ENCODE data around the gene MAP3K20.

The MAP3K20 gene

GRCh38 chr2:173099804-173100203, 24.2 kb downstream of the MAP3K20 start:
- TF ChIP-seq SIN3A (IDR thresholded peaks at IDR 0.05; ENCODE audit: borderline replicate concordance, insufficient read depth, low read length): no peak
- TF ChIP-seq FOXP2 (optimal IDR thresholded peaks at IDR 0.05; ENCODE audit: borderline replicate concordance, extremely low read depth, extremely low read length, insufficient read depth): no peak
- TF ChIP-seq, protein P1, sequence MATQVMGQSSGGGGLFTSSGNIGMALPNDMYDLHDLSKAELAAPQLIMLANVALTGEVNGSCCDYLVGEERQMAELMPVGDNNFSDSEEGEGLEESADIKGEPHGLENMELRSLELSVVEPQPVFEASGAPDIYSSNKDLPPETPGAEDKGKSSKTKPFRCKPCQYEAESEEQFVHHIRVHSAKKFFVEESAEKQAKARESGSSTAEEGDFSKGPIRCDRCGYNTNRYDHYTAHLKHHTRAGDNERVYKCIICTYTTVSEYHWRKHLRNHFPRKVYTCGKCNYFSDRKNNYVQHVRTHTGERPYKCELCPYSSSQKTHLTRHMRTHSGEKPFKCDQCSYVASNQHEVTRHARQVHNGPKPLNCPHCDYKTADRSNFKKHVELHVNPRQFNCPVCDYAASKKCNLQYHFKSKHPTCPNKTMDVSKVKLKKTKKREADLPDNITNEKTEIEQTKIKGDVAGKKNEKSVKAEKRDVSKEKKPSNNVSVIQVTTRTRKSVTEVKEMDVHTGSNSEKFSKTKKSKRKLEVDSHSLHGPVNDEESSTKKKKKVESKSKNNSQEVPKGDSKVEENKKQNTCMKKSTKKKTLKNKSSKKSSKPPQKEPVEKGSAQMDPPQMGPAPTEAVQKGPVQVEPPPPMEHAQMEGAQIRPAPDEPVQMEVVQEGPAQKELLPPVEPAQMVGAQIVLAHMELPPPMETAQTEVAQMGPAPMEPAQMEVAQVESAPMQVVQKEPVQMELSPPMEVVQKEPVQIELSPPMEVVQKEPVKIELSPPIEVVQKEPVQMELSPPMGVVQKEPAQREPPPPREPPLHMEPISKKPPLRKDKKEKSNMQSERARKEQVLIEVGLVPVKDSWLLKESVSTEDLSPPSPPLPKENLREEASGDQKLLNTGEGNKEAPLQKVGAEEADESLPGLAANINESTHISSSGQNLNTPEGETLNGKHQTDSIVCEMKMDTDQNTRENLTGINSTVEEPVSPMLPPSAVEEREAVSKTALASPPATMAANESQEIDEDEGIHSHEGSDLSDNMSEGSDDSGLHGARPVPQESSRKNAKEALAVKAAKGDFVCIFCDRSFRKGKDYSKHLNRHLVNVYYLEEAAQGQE (IDR thresholded peaks at IDR 0.05; ENCODE audit: insufficient read depth in 1 of 2, low read depth in 2 of 2, low read length in 2 of 2): no peak

DNA sequence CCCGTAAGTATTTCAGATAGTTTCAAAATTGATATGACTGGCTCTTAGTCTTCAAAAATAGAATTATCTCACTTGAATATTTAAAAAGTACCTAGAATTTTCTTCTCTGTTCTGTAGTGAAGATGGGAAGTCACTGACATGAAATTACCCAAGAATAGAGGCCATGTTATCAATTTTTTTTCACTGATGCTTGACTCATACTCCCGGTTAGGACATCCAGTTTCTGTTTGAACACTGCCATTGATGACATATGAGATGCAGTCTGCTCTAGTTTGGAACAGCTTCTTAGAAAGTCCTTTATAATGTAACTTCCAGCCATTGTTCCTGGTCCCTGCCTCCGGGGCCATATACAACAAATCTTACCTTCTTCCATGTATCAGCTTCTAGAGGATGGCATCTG, 26.0 kb downstream of the MAP3K20 start:
- TF ChIP-seq TAF1 (IDR thresholded peaks at IDR 0.05; ENCODE audit: borderline replicate concordance, insufficient read depth, low read length): no peak
- TF ChIP-seq, protein P1 (IDR thresholded peaks at IDR 0.05; ENCODE audit: insufficient read depth in 1 of 2, low read depth in 2 of 2, low read length in 2 of 2): no peak
- no peak for TF ChIP-seq FOXP2 (optimal IDR thresholded peaks at IDR 0.05; ENCODE audit: borderline replicate concordance, extremely low read depth, extremely low read length, insufficient read depth)
- TF ChIP-seq SIN3A (IDR thresholded peaks at IDR 0.05; ENCODE audit: borderline replicate concordance, insufficient read depth, low read length): no peak
- no peak for TF ChIP-seq POLR2AphosphoS5 (IDR thresholded peaks at IDR 0.05; ENCODE audit: low read depth, low read length)

DNA sequence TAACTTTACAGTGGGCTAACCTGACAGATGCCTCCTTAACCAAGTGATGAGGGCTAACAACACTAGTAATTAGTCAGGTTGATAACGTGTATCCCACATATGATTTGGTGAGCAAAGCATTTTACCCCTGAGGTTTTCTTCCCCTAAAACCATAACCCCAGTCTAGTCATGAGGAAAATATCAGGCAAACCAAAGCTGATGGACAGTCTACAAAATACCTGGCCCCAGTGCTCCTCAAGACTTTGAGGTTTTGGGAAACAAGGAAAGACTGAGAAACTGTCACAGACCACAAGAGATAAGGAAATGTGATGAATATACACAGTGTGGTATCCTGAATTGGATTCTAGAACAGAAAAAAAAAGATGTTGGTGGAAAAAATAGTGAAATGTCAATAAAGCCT, 28.5 kb downstream of the MAP3K20 start:
- no peak for TF ChIP-seq FOXP2 (optimal IDR thresholded peaks at IDR 0.05; ENCODE audit: borderline replicate concordance, extremely low read depth, extremely low read length, insufficient read depth)

- no peak for TF ChIP-seq TAF1 (IDR thresholded peaks at IDR 0.05; ENCODE audit: borderline replicate concordance, insufficient read depth, low read length)
These were observed 31.4 kb downstream of the MAP3K20 start for GRCh38 chr2:173106959-173107628.

DNA sequence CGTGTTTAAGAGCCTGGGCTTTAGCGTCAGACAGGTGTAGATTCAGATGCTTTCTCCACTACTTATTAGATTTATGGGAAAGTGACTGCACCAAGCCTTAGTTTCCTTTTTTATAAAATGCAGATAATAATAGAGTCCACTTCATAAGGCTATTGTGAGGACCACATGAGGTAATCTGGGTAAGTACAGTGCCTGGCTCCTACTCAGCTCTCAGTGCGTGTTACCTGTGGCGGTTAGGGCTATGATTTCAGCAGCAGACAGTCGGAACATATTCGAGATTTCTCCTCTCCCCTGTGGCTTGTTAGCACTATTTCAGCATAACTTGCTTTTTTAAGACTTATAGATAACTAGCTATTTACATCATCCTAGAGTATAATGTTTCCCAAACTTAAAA, 32.0 kb downstream of the MAP3K20 start:
- TF ChIP-seq FOXP2 (optimal IDR thresholded peaks at IDR 0.05; ENCODE audit: borderline replicate concordance, extremely low read depth, extremely low read length, insufficient read depth): no peak
- no peak for TF ChIP-seq SIN3A (IDR thresholded peaks at IDR 0.05; ENCODE audit: borderline replicate concordance, insufficient read depth, low read length)
- TF ChIP-seq, protein P1 (IDR thresholded peaks at IDR 0.05; ENCODE audit: insufficient read depth in 1 of 2, low read depth in 2 of 2, low read length in 2 of 2): no peak
- no peak for TF ChIP-seq TAF1 (IDR thresholded peaks at IDR 0.05; ENCODE audit: borderline replicate concordance, insufficient read depth, low read length)
- no peak for TF ChIP-seq POLR2AphosphoS5 (IDR thresholded peaks at IDR 0.05; ENCODE audit: low read depth, low read length)

DNA sequence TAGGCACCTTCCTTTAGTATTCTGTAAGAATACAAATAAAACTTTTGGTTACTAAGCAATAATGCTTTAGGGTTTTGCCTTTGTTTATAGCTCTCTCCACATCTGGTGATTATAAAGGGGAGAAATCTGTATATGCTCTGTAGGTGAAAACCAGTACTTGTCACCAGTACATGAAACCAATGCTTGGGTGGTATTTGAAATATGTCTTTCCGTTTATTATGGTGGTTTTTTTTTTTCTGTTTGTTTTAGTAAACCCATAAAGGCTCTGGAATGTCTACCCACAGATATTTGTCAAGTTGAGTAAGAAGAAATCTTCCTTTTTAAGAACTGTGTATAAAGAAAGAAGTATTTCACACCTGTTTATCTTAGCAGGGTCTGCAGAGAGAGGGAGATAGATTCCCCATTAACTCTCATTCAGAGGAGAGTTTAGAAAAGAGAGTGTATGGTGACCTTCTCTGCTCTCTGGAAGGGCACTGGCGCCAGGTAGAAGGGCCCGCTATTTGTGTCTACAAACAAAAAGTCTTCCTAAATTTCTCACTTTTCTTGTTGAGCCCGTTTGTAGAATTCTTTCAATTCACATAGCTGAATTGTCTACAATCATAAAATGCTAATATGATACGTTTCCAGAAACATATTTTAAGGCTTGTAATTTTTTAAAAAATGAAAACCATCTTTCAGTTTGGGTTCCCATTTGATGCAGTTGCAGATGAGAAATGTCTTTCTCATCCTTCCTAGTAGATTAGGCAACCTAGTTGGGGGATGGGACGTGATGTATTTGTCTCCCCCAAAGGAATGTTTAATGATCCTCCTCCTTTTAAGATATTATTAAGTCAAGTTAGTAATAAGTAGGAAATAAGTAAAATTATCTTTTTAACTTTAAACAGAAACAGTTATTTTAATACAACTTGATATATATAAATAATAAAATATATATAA, 33.9 kb downstream of the MAP3K20 start:
- TF ChIP-seq, protein P1 (IDR thresholded peaks at IDR 0.05; ENCODE audit: insufficient read depth in 1 of 2, low read depth in 2 of 2, low read length in 2 of 2): no peak
- TF ChIP-seq SIN3A (IDR thresholded peaks at IDR 0.05; ENCODE audit: borderline replicate concordance, insufficient read depth, low read length): no peak
- TF ChIP-seq FOXP2 (optimal IDR thresholded peaks at IDR 0.05; ENCODE audit: borderline replicate concordance, extremely low read depth, extremely low read length, insufficient read depth): no peak
- TF ChIP-seq TAF1 (IDR thresholded peaks at IDR 0.05; ENCODE audit: borderline replicate concordance, insufficient read depth, low read length): no peak
- TF ChIP-seq POLR2AphosphoS5 (IDR thresholded peaks at IDR 0.05; ENCODE audit: low read depth, low read length): no peak

All from PFSK-1 (cell line).